Endometrial microvascular endothelial cells (primary cell): ENCODE measurements around the gene C2CD3. TPM values are rescaled to one million over a fixed set of nuclear protein-coding genes. Genes with fewer than 3 reads are reported as not detected.

Experiments used
- in situ Hi-C: cut with HindIII; loops from 2 replicates; pipeline ENCODE4 v1.10.0; 2017; ENCODE audit warnings: low sequenced_read_pairs, low pct_unique_long_range_greater_than_20kb; ENCODE audit errors: inconsistent ontology term
- total RNA-seq: library from RNA; depleted of rRNA; stranded (reverse); fragments of >200 nt; gene quantifications from one replicate; pipeline ENCODE4 v1.2.3, GENCODE V29; 2015; ENCODE audit errors: inconsistent ontology term

The C2CD3 gene
- total RNA-seq, 1 donor from 2014 or later, result 8.1 TPM

GRCh38 chr11:74010306-74011300 lies 160.2 kb downstream of the C2CD3 start:
- in situ Hi-C loops, result no loop called here

- in situ Hi-C loops, result no loop called here
These were observed 161.0 kb downstream of the C2CD3 start for GRCh38 chr11:74009675-74010305.

GRCh38 chr11:74009230-74009547 lies 161.6 kb downstream of the C2CD3 start:
- in situ Hi-C loops, result no loop called here

GRCh38 chr11:74008373-74009229 lies 162.2 kb downstream of the C2CD3 start, which contains the start of gene UCP3:
TSS of gene UCP3 (minus strand) at chr11:74009085. CDS start at chr11:74007042, 2,043 bp downstream.
- in situ Hi-C loops, result no loop called here

- in situ Hi-C loops, result no loop called here
These were observed 163.0 kb downstream of the C2CD3 start for GRCh38 chr11:74007691-74008372.

GRCh38 chr11:74006743-74007304 lies 164.0 kb downstream of the C2CD3 start:
- in situ Hi-C loops, result no loop called here

DNA sequence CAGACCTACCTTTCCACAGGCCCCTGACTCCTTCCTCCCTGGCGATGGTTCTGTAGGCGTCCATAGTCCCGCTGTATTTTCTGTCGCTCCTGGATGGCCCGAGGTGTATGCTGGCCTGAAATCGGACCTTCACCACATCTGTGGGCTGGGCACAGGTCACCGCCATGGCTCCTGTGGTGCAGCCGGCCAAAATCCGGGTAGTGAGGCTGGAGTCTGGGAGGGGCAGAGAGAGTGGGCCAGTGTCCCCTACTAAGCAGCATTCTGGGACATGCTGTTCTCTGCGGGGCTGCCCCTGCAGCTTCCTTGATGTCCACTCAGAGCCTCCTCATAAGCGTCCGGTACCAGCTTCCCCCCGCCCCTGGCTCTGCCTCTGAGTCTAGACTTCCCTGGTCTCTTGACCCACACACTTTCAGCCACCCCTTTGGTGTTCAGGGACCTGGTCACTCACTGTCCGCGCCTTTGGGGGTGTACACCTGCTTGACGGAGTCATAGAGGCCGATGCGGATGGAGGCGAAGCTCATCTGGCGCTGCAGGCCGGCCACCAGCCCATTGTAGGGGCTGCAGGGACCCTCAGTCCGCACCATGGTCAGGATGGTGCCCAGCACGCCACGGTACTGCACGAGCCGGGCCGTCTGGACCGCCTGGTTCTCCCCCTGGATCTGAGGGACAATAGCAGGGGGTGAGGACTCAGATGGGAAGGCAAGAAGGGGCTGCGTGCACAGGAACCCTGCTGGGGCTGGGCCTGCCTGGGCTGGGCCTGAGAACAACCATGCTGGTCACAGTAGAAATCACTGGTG lies 164.9 kb downstream of the C2CD3 start:
- in situ Hi-C loops, result no loop called here

DNA sequence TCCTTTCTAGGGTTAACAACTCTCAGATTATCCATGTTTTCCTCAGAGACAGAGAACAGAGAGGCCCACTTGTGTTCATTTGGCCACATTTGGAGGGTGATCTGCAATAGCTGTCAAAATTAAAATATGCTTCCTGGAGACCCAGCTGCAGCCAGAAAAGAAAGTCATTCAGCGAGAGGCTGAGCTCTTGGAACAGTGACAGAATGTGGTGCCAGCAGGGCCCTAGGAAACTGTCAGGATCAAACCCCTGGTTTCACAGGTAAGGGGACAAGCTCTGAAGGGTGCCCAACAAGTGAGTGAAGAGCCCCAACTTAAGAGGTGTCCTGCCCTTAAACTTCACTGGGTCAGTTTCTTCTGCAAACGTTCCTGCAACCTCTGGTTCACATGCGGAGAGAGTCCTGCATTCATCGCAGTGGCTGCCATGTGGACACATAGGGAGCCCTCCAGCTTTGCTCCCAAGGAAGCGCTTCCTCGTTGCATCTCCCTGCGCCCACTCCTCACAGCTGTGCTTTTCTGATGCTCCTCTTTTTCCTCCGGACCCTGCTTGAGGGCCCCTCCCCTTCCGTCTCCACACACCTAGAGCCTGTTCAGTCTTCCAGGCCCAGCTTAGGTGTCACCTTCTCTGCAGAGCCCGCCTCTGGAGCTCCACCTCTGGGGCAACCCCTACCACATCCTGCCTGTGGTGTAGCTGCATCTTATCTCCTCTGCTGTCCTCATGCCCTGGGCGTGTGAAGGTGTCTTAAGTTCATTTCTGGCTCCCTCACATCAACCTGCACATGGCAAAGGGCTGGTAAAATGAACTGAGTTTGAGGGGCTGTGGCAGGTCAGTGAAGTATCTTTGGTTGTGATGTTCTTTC lies 165.8 kb downstream of the C2CD3 start:
- in situ Hi-C loops, result no loop called here

- in situ Hi-C loops, result no loop called here
These were observed 166.6 kb downstream of the C2CD3 start for GRCh38 chr11:74004046-74004695.

GRCh38 chr11:74002832-74003231 lies 168.0 kb downstream of the C2CD3 start:
- in situ Hi-C loops, result no loop called here

DNA sequence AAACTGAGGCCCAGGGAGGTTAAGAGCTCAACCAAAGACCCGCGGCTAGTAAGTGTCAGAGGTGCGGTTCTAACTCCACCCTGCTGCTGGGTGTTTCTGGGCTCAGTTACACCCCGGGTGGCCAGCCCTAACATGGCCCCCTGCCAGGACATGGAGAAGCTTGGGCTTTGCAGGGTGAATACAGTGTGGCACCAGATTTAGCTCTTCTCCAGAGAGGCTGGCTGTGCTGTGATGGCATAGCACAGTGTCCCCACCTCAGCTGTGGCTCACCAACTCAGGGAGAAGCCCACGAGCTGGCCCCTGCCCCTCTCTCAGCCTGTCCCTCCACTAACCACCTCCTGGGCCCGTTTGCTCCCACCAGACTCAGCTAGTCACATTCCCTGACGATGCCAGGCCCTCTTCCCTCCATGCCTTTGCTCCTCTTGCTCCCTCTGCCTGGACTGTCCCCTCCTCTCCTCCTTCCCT lies 168.9 kb downstream of the C2CD3 start:
- in situ Hi-C loops, result no loop called here

DNA sequence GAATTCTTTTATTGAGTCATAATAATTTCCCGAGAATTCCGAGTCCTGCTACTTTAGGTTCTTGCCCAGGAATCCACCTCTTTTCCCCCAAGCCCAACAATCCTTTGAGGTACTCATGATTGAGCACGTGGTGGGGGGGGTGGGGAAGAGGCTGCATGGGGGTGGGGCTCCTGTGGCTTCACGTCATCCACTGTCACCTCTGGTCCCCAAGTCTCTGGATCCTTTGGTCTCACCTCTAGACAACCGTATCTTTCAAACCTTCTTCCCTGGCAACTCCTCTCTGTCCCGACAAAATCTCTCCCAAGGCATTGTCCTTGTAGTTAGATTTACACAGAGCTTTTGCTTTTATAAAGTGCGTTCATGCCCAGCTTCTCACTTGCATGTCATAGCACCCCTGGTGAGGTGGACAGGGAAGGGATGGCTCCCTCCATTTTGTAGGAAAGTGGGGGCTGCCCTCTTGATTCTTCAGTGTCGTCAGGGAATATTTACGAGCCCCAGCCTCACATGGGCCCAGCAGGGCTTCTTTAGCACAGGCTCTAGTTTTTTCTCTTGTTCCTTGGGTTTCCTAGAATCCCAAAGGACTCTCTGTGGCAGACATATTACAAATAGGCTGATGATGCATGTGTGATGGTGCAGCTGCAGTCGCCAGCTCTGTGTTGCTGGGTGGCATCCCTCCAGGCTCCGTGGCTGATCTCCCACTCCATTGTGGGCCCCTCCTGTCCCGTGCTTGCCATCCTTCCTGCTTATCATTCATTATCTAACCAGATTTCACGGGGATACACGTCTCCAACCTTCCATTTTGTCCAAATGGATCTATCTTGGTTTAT lies 170.3 kb downstream of the C2CD3 start:
- in situ Hi-C loops, result no loop called here

GRCh38 chr11:73999581-74000306 lies 171.1 kb downstream of the C2CD3 start:
- in situ Hi-C loops, result no loop called here

- in situ Hi-C loops, result no loop called here
These were observed 171.8 kb downstream of the C2CD3 start for GRCh38 chr11:73998846-73999575.
